ENCODE data around the gene PAPPA2. TPM values are rescaled to one million over a fixed set of nuclear protein-coding genes. Genes with fewer than 3 reads are reported as not detected.

The PAPPA2 gene
- total RNA-seq, 1 donor from 2014 or later: 0.50 TPM

DNA sequence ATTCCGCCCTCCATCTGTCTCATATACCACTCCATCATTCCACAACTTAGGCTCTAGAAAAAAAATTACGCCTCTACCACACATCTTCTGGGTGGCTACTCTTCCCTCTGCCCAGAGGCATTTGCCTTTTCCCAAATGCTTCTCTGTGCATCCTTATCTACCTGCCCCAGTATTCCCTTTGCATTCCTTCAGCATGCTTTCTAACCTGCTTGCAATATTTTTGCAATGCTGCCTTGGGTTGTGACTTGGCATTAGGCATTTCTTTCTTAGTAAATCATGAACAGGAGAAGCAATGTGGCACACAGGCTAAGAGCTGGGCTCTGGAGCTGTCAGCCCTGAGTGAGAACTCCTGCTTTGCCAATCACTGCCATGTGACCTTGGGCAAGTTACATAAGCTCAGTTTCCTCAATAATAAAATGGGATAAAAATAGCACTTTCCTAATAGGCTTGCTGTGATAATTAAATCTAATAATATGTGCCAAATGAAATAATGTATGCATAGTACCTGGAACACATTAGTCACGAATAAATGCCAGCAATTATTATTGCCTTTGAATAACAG lies 425.6 kb downstream of the PAPPA2 start:
- Histone ChIP-seq H3K9me3 (no peaks in the 10 kb centered on the region), H3K27ac (no peak overlapping the region)
- ATAC-seq: no peak

DNA sequence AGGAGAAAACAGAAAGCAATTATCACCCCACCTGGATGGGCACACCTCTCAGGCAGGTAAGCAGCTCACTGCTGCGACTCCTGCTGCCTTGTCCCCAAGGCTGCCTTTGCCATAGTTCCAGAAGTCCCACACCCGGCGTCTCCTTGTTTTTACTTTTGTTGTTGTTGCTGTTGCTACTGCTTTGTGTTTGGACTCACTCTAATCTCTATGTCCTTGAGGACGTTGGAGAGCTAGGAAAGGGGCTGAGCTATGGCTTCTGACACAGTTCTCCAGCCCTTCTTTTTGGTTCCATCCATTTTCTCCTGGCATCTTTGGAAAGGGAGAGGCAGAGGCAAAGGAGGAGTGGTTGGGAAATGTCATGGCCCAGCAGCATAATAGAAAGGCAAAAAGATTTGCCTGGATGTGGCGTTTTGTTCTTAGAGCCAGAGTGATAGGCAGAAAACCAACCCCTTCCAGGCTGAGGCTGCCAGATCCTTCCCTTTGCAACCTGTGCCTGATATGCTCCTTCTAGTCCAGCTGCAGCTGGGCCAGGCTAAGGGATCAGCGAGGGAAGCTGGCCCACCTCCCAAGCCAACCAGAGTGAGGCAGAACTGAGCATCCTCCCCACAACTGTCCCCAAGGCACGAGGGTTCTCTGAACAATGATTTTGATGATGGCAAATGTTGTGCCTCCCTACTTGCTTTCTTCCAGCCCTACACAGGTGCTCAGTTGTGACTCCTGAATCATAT lies 430.8 kb downstream of the PAPPA2 start:
- Histone ChIP-seq H3K36me3 (no peaks in the 10 kb centered on the region), H3K9me3 (no peaks in the 10 kb centered on the region), H3K27me3 (ENCODE audit: low read depth) (peaks cover 6% of the 10 kb centered on the region), H3K4me1 (peaks cover 6% of the 10 kb centered on the region), H3K27ac (no peak overlapping the region), H3K4me3 (no peak overlapping the region)
- TF ChIP-seq, protein P1, sequence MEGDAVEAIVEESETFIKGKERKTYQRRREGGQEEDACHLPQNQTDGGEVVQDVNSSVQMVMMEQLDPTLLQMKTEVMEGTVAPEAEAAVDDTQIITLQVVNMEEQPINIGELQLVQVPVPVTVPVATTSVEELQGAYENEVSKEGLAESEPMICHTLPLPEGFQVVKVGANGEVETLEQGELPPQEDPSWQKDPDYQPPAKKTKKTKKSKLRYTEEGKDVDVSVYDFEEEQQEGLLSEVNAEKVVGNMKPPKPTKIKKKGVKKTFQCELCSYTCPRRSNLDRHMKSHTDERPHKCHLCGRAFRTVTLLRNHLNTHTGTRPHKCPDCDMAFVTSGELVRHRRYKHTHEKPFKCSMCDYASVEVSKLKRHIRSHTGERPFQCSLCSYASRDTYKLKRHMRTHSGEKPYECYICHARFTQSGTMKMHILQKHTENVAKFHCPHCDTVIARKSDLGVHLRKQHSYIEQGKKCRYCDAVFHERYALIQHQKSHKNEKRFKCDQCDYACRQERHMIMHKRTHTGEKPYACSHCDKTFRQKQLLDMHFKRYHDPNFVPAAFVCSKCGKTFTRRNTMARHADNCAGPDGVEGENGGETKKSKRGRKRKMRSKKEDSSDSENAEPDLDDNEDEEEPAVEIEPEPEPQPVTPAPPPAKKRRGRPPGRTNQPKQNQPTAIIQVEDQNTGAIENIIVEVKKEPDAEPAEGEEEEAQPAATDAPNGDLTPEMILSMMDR (IDR thresholded peaks at IDR 0.05): no peak
- ATAC-seq (no peak), DNase-seq (no peak)
- intact Hi-C loops (cut with DNase I): no loop called here

More for the DNA sequence above, 425.6 kb downstream of the PAPPA2 start:
- H3K4me3 ChIP-seq: no peak overlapping the region
- peaks cover 8% of the 10 kb centered on the region for H3K27me3 ChIP-seq (ENCODE audit: low read depth)
- TF ChIP-seq, protein P1 (IDR thresholded peaks at IDR 0.05): no peak
- H3K36me3 ChIP-seq: no peaks in the 10 kb centered on the region
- DNase-seq: no peak
- intact Hi-C loops (cut with DNase I): no loop called here
- H3K4me1 ChIP-seq: no peaks in the 10 kb centered on the region

DNA sequence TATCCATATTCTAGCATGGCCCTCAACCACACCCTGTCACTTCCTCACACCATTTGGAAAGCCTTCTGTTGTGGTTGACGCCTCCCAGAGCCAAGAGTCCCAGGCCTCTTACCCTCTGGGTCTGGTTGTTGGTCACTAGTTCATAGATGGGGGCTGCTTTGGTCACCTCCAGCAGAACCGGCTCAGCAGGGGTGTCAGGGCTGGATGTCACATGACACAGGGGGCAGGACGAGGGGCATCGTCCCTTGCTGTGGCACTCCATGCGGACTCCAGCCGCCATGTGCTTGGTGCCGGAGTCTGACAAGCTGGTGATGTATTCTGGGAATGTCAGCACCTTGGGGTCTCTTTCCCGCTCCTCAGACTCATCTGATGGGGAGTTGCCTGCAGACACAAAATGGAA lies 431.5 kb downstream of the PAPPA2 start:
- TF ChIP-seq, protein P1 (IDR thresholded peaks at IDR 0.05): no peak
- Histone ChIP-seq H3K27ac (no peak overlapping the region), H3K4me1 (peaks cover 6% of the 10 kb centered on the region), H3K4me3 (no peak overlapping the region), H3K9me3 (no peaks in the 10 kb centered on the region), H3K36me3 (no peaks in the 10 kb centered on the region), H3K27me3 (ENCODE audit: low read depth) (peaks cover 6% of the 10 kb centered on the region)
- DNase-seq: no peak
- intact Hi-C loops (cut with DNase I): no loop called here
- ATAC-seq: no peak

Data from lower lobe of right lung (tissue), 2 donors.